ENCODE data around the gene TBC1D23. TPM values are rescaled to one million over a fixed set of nuclear protein-coding genes. Genes with fewer than 3 reads are reported as not detected.
"Not testable (repeated sequence)": the region's sequence is repeated elsewhere in the genome, so short reads cannot be mapped to it uniquely, and the experiment has no call there.

Gene TBC1D23
- total and polyA plus RNA-seq, 8 donors, result 7.0 to 79.5 (median 17.3) TPM

- Histone ChIP-seq H3K4me3 (no peak overlapping the region), H3K27me3 (no peaks in the 10 kb centered on the region), H3K4me1 (no peaks in the 10 kb centered on the region), H3K27ac (no peak overlapping the region), H3K9me3 (no peaks in the 10 kb centered on the region), H3K36me3 (no peaks in the 10 kb centered on the region)
- no peak for TF ChIP-seq POLR2A (IDR thresholded peaks at IDR 0.05)
- TF ChIP-seq CTCF (IDR thresholded peaks at IDR 0.05), result no peak
- TF ChIP-seq EP300 (IDR thresholded peaks at IDR 0.05), result no peak
- TF ChIP-seq POLR2AphosphoS5 (IDR thresholded peaks at IDR 0.05), result no peak
- WGBS, 5 donors, result 94 to 100% (median 96%) methylated on average over 2 of the region's 2 CpGs
- DNase-seq, result no peak
- intact Hi-C loops (cut with DNase I; ENCODE audit: low total_unique reads), result no loop called here
Measured at GRCh38 chr3:100231668-100232067, 29.1 kb upstream of the TBC1D23 start.

- no peak overlapping the region for H3K4me3 ChIP-seq
- TF ChIP-seq CTCF (IDR thresholded peaks at IDR 0.05), result no peak
- no peak for TF ChIP-seq POLR2AphosphoS5 (IDR thresholded peaks at IDR 0.05)
- TF ChIP-seq POLR2A (IDR thresholded peaks at IDR 0.05), result no peak
- no peak for TF ChIP-seq EP300 (IDR thresholded peaks at IDR 0.05)
- H3K4me1 ChIP-seq, result no peaks in the 10 kb centered on the region
- no peak overlapping the region for H3K27ac ChIP-seq
- intact Hi-C loops (cut with DNase I; ENCODE audit: low total_unique reads), result no loop called here
- WGBS, 5 donors, result 74 to 92% (median 86%) methylated on average over 2 of the region's 2 CpGs
- no peaks in the 10 kb centered on the region for H3K27me3 ChIP-seq
- DNase-seq, result no peak
- no peaks in the 10 kb centered on the region for H3K36me3 ChIP-seq
- H3K9me3 ChIP-seq, result peaks cover 6 to 17% (median 11%) of the 10 kb centered on the region in 4 donors
Measured at GRCh38 chr3:100234364-100234763, 26.4 kb upstream of the TBC1D23 start.

GRCh38 chr3:100238599-100238998, 22.2 kb upstream of the TBC1D23 start:
- no peak for TF ChIP-seq POLR2AphosphoS5 (IDR thresholded peaks at IDR 0.05)
- TF ChIP-seq EP300 (IDR thresholded peaks at IDR 0.05), result no peak
- no peak for TF ChIP-seq POLR2A (IDR thresholded peaks at IDR 0.05)
- no peak for TF ChIP-seq CTCF (IDR thresholded peaks at IDR 0.05)
- Histone ChIP-seq H3K36me3 (no peaks in the 10 kb centered on the region), H3K27ac (no peak overlapping the region), H3K9me3 (peaks cover 6 to 17% (median 12%) of the 10 kb centered on the region in 4 donors), H3K4me3 (no peak overlapping the region), H3K27me3 (no peaks in the 10 kb centered on the region), H3K4me1 (no peaks in the 10 kb centered on the region)
- intact Hi-C loops (cut with DNase I; ENCODE audit: low total_unique reads), result no loop called here
- no peak for DNase-seq
- WGBS, 5 donors, result 93 to 100% (median 100%) methylated on average over 1 of the region's 1 CpG

- intact Hi-C loops (cut with DNase I; ENCODE audit: low total_unique reads); H3K4me1 ChIP-seq; H3K36me3 ChIP-seq; H3K27me3 ChIP-seq; DNase-seq; H3K4me3 ChIP-seq; H3K27ac ChIP-seq: not testable (repeated sequence)
- 70 to 96% (median 83%) methylated on average over 1 of the region's 1 CpG for WGBS, 5 donors
- H3K9me3 ChIP-seq, result peaks cover 6 to 17% (median 12%) of the 10 kb centered on the region in 4 donors
Measured at GRCh38 chr3:100242471-100242870, 18.3 kb upstream of the TBC1D23 start.

- H3K27me3 ChIP-seq, result no peaks in the 10 kb centered on the region
- peaks cover 0 to 2% (median under 1%) of the 10 kb centered on the region in 4 donors for H3K9me3 ChIP-seq
- DNase-seq, result no peak
- intact Hi-C loops (cut with DNase I; ENCODE audit: low total_unique reads), result no loop called here
- no peaks in the 10 kb centered on the region for H3K36me3 ChIP-seq
- TF ChIP-seq POLR2AphosphoS5 (IDR thresholded peaks at IDR 0.05) (no peak), CTCF (IDR thresholded peaks at IDR 0.05) (no peak), EP300 (IDR thresholded peaks at IDR 0.05) (no peak), POLR2A (IDR thresholded peaks at IDR 0.05) (no peak)
- no peak overlapping the region for H3K27ac ChIP-seq
- H3K4me3 ChIP-seq, result no peak overlapping the region
- H3K4me1 ChIP-seq, result no peaks in the 10 kb centered on the region
Measured at GRCh38 chr3:100244264-100244663, 16.5 kb upstream of the TBC1D23 start.

Measured in stomach (tissue), 9 donors.